ENCODE results near the gene FGR.

DNA sequence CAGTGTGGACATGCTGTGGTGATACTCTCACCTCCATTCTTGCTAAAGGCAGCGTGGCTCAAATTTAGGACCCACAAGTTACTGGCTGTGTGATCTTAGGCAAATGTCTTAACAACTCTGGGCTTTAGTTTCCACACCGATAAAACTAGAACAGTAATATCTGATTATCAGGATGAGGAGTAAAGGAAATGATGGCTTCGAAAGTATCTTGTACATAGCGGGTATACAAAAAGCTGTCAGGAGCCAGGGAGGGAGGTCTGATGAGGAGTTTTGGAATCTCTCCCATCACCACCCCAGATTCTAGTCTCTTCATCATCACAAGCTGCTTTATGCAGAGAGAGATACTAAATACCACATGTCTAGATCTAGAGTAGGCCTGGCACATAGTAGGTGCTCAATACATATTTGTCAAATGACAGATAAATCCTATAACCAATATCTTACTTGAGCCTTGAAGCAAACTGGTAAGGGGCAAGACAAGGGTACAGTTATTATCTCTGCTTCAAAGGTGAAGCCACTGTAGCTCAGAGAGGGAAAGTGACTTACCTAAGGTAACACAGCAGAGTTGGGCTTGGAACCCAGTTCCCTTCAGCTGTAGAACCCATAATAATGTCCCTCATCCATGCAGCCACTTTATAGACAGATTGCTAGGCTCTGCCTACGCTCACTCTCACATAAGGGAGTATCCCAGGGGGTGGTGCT is 9.5 kb upstream of the FGR start:
- TF ChIP-seq, protein P1, sequence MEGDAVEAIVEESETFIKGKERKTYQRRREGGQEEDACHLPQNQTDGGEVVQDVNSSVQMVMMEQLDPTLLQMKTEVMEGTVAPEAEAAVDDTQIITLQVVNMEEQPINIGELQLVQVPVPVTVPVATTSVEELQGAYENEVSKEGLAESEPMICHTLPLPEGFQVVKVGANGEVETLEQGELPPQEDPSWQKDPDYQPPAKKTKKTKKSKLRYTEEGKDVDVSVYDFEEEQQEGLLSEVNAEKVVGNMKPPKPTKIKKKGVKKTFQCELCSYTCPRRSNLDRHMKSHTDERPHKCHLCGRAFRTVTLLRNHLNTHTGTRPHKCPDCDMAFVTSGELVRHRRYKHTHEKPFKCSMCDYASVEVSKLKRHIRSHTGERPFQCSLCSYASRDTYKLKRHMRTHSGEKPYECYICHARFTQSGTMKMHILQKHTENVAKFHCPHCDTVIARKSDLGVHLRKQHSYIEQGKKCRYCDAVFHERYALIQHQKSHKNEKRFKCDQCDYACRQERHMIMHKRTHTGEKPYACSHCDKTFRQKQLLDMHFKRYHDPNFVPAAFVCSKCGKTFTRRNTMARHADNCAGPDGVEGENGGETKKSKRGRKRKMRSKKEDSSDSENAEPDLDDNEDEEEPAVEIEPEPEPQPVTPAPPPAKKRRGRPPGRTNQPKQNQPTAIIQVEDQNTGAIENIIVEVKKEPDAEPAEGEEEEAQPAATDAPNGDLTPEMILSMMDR (IDR thresholded peaks at IDR 0.05; ENCODE audit: low read depth, low read length, poor library complexity, severe bottlenecking), result no peak
- TF ChIP-seq EZH2phosphoT487 (IDR thresholded peaks at IDR 0.05; ENCODE audit: borderline replicate concordance, low read length), result no peak

Data from DOHH2 (cell line).